GM21825 (cell line): ENCODE measurements around the gene GET4.

ENCODE experiments used
- ATAC-seq: cut with Tn5 transposase; IDR thresholded peaks from one replicate; pipeline ENCODE4 v1.9.1; 2021; ENCODE audit warnings: mild to moderate bottlenecking, moderate library complexity; ENCODE audit not compliant: unreplicated experiment

GET4 gene

GRCh38 chr7:944744-945143 is 68.4 kb downstream of the GET4 start:
- no peak for ATAC-seq

- no peak for ATAC-seq
These were observed 68.8 kb downstream of the GET4 start for GRCh38 chr7:945147-945555.

- no peak for ATAC-seq
These were observed 69.4 kb downstream of the GET4 start for GRCh38 chr7:945556-946255.
